GM12878 (cell line): ENCODE results near the gene AMOTL1. TPM values are rescaled to one million over a fixed set of nuclear protein-coding genes. Genes with fewer than 3 reads are reported as not detected.

Experiments
- ATAC-seq: fragments of 200-7000 bp; cut with Tn5 transposase; 3 replicates; pipeline ENCODE4 v1.9.1; 2020; ENCODE audit warnings: mild to moderate bottlenecking, moderate library complexity
- BruUV-seq: library from RNA; stranded (reverse); fragments of 400-500 nt; replicated peaks from 2 replicates; lab custom pipeline; 2021; lab: Mats Ljungman, UMichigan
- CTCF ChIA-PET: fragments of 300-600 bp; sonication (Branson Sonifier 250); formaldehyde crosslinking; extraction: SDS; loops from one replicate; lab custom pipeline; 2021; ENCODE audit warnings: inconsistent platforms; lab: Yijun Ruan, JAX
- POLR2A ChIA-PET: fragments of 350-600 bp; formaldehyde crosslinking; extraction: SDS; loops from one replicate; lab custom pipeline; 2021; ENCODE audit warnings: inconsistent platforms; lab: Charles Lee
- RAD21 ChIA-PET: fragments of 300-600 bp; sonication (Branson Sonifier 250); formaldehyde crosslinking; loops from one replicate; lab custom pipeline; 2023; ENCODE audit warnings: antibody characterized with exemption; ENCODE audit not compliant: unreplicated experiment; lab: Charles Lee
- SMC1A ChIA-PET: fragments of 300-600 bp; sonication (Branson Sonifier 250); formaldehyde crosslinking; loops from one replicate; lab custom pipeline; 2023; ENCODE audit not compliant: unreplicated experiment, uncharacterized antibody; lab: Charles Lee
- DNase-seq: peaks from one replicate; pipeline ENCODE4 v3.0.0-alpha.2; 2011; ENCODE audit warnings: low read depth, low spot score
- FAIRE-seq: peaks from 3 replicates; lab custom pipeline; 2011; peaks lifted over from hg19 to GRCh38; lab: Jason Lieb, UNC
- H2AFZ ChIP-seq: 2 replicates; pipeline ENCODE4 v1.6.0; 2011; ENCODE audit warnings: low read depth, low read length, control low read depth; ENCODE audit not compliant: control insufficient read depth
- H3K27ac ChIP-seq: 2 replicates; pipeline ENCODE4 v1.5.1; 2011; ENCODE audit warnings: control low read depth; ENCODE audit not compliant: control insufficient read depth, insufficient read depth
- H3K27me3 ChIP-seq, 2 experiments: replicated peaks in 1 of 2; 2 replicates each; pipeline versions ENCODE4 v1.6.0 to v1.6.1; 2011; ENCODE audit warnings: low read length in 1 of 2; ENCODE audit not compliant: control insufficient read depth in 2 of 2, insufficient read depth in 2 of 2
- H3K36me3 ChIP-seq, 2 experiments: 2 replicates each; pipeline ENCODE4 v1.5.1; 2011; ENCODE audit warnings: low read length in 1 of 2; ENCODE audit not compliant: control insufficient read depth in 2 of 2, insufficient read depth in 2 of 2
- H3K4me1 ChIP-seq: 2 replicates; pipeline ENCODE4 v1.6.1; 2011; ENCODE audit warnings: mild to moderate bottlenecking, low read length, moderate library complexity, mixed read lengths; ENCODE audit not compliant: control insufficient read depth, insufficient read depth
- H3K4me2 ChIP-seq: 2 replicates; pipeline ENCODE4 v1.6.0; 2011; ENCODE audit warnings: control low read depth; ENCODE audit not compliant: control insufficient read depth, insufficient read depth
- H3K4me3 ChIP-seq: fragments of 200-600 bp; sonication (generic); 2 replicates; pipeline ENCODE4 v1.5.1; 2016
- H3K79me2 ChIP-seq: 2 replicates; pipeline ENCODE4 v1.6.0; 2011; ENCODE audit warnings: low read length; ENCODE audit not compliant: control insufficient read depth, insufficient read depth
- H3K9ac ChIP-seq: 2 replicates; pipeline ENCODE4 v1.8.0; 2011; ENCODE audit warnings: low read length, control low read depth, mixed read lengths; ENCODE audit not compliant: control insufficient read depth, insufficient read depth
- H3K9me3 ChIP-seq: replicated peaks from 3 replicates; pipeline ENCODE4 v1.5.1; 2011; ENCODE audit warnings: mild to moderate bottlenecking, low read length; ENCODE audit not compliant: control insufficient read depth, insufficient read depth
- H4K20me1 ChIP-seq: 2 replicates; pipeline ENCODE4 v1.6.0; 2011; ENCODE audit not compliant: control insufficient read depth, insufficient read depth
- CBX3 ChIP-seq: fragments of 200-600 bp; sonication (generic); IDR thresholded peaks from 2 replicates; pipeline ENCODE4 v1.6.1; 2016; ENCODE audit warnings: low read depth, borderline replicate concordance
- CHD4 ChIP-seq: fragments of 200-600 bp; sonication (generic); IDR thresholded peaks from 2 replicates; pipeline ENCODE4 v1.6.1; 2016; ENCODE audit warnings: mild to moderate bottlenecking
- KLF5 ChIP-seq: fragments of 450-650 bp; IDR thresholded peaks from 2 replicates; pipeline ENCODE4 v1.6.1; 2014; ENCODE audit warnings: mild to moderate bottlenecking; ENCODE audit not compliant: partially characterized antibody
- ZBED1 ChIP-seq: IDR thresholded peaks from 2 replicates; pipeline ENCODE4 v1.6.1; 2016; ENCODE audit warnings: borderline replicate concordance
- ZNF207 ChIP-seq: fragments of 450-650 bp; IDR thresholded peaks from 2 replicates; pipeline ENCODE4 v1.6.1; 2014; ENCODE audit warnings: antibody characterized with exemption, mild to moderate bottlenecking, borderline replicate concordance
- WGBS: methylation state at CpG from one replicate; pipeline ENCODE4 v1.1.6; 2016; ENCODE audit warnings: low lambda C conversion rate; ENCODE audit not compliant: insufficient replicate concordance, insufficient coverage; ENCODE audit errors: missing lambda C conversion rate; 5-methylcytosine and 5-hydroxymethylcytosine counted together
- in situ Hi-C: fragments of 300-500 bp; cut with MboI; formaldehyde crosslinking; loops from 9 replicates; pipeline ENCODE4 v1.14.3; 2018; ENCODE audit warnings: mixed read lengths
- intact Hi-C: fragments of 100-400 bp; cut with micrococcal nuclease; formaldehyde crosslinking; loops from one replicate; pipeline ENCODE4 v1.14.2; 2022; ENCODE audit not compliant: unreplicated experiment
- polyA plus RNA-seq, 11 experiments: library from polyadenylated mRNA; depleted of rRNA in 4 of 11; unstranded in 6 of 11; stranded (reverse) in 5 of 11; fragments of >200 nt; fragmentation: Nextera tagmentation in 4 of 11; fragmentation: Illumina TruSeq in 1 of 11; extraction: Ambion mirVana in 4 of 11; extraction: Trizol in 1 of 11; gene quantifications; 1 replicate in 1 of 11; 2 replicates in 10 of 11; pipeline versions ENCODE4 v1.2.1 to v1.2.3, GENCODE V29; 2011 to 2016; ENCODE audit warnings: inconsistent platforms in 2 of 11, missing spikeins in 2 of 11, low read depth in 1 of 11
- total RNA-seq, 4 experiments: library from RNA; depleted of rRNA in 3 of 4; stranded (reverse); fragments of >200 nt in 3 of 4; fragmentation: Illumina TruSeq in 1 of 4; extraction: Trizol in 1 of 4; gene quantifications; 2 replicates each; pipeline versions ENCODE4 v1.2.1 to v1.2.3, GENCODE V29; 2013 to 2021
- TF ChIP-seq, protein P1 (sequence below): fragments of 450-650 bp; IDR thresholded peaks from 2 replicates; pipeline ENCODE4 v1.6.1; 2014; ENCODE audit warnings: mild to moderate bottlenecking
- TF ChIP-seq, protein P2 (sequence below): fragments of 450-650 bp; IDR thresholded peaks from 2 replicates; pipeline ENCODE4 v1.6.1; 2018; ENCODE audit warnings: borderline replicate concordance, mild to moderate bottlenecking; ENCODE audit not compliant: partially characterized antibody

Gene AMOTL1
- total and polyA plus RNA-seq, 10 of the 15 experiments (the other 5 are each of a cell fraction or from before 2014, with no cell fraction given) = under 0.01 to 0.41 (median 0.01) TPM; not detected in 7

DNA sequence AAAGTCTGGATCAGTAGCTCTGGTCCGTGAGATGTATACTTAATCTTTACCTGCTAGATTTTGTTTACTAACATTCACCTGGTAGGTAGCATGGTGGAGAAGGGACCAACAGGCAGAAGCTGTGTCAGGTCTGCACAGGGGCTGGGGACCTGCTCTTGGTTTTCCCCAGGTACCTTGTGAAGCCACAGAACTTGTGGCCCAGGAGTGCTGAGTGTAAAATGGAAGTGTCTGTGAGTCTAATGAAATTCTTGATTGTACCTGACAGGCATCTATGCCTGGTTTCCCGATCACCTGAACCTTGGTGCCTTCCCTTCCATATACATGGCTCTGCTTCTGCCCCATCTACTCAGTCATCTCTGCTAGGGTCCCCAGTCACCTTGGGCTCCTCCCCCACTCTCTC lies 110.8 kb downstream of the AMOTL1 start (continued):
- TF ChIP-seq KLF5 (no peak), CBX3 (no peak), ZNF207 (no peak)
- TF ChIP-seq, protein P1, sequence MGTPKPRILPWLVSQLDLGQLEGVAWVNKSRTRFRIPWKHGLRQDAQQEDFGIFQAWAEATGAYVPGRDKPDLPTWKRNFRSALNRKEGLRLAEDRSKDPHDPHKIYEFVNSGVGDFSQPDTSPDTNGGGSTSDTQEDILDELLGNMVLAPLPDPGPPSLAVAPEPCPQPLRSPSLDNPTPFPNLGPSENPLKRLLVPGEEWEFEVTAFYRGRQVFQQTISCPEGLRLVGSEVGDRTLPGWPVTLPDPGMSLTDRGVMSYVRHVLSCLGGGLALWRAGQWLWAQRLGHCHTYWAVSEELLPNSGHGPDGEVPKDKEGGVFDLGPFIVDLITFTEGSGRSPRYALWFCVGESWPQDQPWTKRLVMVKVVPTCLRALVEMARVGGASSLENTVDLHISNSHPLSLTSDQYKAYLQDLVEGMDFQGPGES = no peak
- TF ChIP-seq, protein P2, sequence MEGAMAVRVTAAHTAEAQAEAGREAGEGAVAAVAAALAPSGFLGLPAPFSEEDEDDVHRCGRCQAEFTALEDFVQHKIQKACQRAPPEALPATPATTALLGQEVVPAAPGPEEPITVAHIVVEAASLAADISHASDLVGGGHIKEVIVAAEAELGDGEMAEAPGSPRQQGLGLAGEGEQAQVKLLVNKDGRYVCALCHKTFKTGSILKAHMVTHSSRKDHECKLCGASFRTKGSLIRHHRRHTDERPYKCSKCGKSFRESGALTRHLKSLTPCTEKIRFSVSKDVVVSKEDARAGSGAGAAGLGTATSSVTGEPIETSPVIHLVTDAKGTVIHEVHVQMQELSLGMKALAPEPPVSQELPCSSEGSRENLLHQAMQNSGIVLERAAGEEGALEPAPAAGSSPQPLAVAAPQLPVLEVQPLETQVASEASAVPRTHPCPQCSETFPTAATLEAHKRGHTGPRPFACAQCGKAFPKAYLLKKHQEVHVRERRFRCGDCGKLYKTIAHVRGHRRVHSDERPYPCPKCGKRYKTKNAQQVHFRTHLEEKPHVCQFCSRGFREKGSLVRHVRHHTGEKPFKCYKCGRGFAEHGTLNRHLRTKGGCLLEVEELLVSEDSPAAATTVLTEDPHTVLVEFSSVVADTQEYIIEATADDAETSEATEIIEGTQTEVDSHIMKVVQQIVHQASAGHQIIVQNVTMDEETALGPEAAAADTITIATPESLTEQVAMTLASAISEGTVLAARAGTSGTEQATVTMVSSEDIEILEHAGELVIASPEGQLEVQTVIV = no peak
- TF ChIP-seq, all 136 proteins: peak for 0

DNA sequence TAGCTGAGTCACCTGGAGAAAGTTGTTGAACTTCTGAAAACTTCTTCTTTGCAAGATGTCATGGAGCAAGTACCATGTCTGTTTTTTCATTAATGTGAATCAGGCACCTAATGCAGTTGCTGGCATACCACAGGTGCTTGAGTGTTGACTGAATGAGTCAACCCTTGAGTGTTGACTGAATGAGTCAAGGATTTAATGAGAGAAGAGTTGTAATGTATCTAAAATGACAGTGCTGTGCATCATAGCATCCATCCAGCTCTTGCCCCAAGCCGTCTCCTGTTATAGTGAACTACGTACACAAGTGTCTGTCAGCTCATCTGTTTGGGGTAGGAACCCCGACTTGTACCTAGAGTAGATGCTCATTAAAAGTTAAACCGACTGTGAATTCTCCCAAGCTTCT lies 112.1 kb downstream of the AMOTL1 start:
- intact Hi-C loops = no loop called here
- no TSS peak for BruUV-seq
- H3K9me3 ChIP-seq = no peaks in the 10 kb centered on the region
- TF ChIP-seq ZBED1 (no peak), CHD4 (no peak)
- TF ChIP-seq, all 136 proteins: peak for 0
- ChIA-PET POLR2A (no interaction called here), SMC1A (no interaction called here), RAD21 (interaction anchor here (0.6 kb wide), 1 partner anchor 16 kb away, joined by 3 read pairs; no protein-coding TSS in a partner anchor), CTCF (no interaction called here)
- FAIRE-seq (no peak), DNase-seq (no peak), ATAC-seq (no peak)
- H3K36me3 ChIP-seq = no peaks in the 10 kb centered on the region
- 58% methylated on average over 4 of the region's 4 CpGs for WGBS
- H3K79me2 ChIP-seq = no peaks in the 10 kb centered on the region
- H2AFZ ChIP-seq = no peak overlapping the region
- peaks cover 10% of the 10 kb centered on the region for H3K4me1 ChIP-seq
- no peak overlapping the region for H3K4me2 ChIP-seq
- H4K20me1 ChIP-seq = no peaks in the 10 kb centered on the region
- no peak overlapping the region for H3K9ac ChIP-seq
- no peak overlapping the region for H3K27ac ChIP-seq
- no peaks in the 10 kb centered on the region; a peak in 1 of 4 replicates for H3K27me3 ChIP-seq
- in situ Hi-C loops = no loop called here
- H3K4me3 ChIP-seq = no peak overlapping the region
